ENCODE results near the gene SYCE1. TPM values are rescaled to one million over a fixed set of nuclear protein-coding genes. Genes with fewer than 3 reads are reported as not detected.
"Not testable (repeated sequence)": the region's sequence is repeated elsewhere in the genome, so short reads cannot be mapped to it uniquely, and the experiment has no call there.

The SYCE1 gene
- total RNA-seq, 1 experiment from 2014 or later: not detected

DNA sequence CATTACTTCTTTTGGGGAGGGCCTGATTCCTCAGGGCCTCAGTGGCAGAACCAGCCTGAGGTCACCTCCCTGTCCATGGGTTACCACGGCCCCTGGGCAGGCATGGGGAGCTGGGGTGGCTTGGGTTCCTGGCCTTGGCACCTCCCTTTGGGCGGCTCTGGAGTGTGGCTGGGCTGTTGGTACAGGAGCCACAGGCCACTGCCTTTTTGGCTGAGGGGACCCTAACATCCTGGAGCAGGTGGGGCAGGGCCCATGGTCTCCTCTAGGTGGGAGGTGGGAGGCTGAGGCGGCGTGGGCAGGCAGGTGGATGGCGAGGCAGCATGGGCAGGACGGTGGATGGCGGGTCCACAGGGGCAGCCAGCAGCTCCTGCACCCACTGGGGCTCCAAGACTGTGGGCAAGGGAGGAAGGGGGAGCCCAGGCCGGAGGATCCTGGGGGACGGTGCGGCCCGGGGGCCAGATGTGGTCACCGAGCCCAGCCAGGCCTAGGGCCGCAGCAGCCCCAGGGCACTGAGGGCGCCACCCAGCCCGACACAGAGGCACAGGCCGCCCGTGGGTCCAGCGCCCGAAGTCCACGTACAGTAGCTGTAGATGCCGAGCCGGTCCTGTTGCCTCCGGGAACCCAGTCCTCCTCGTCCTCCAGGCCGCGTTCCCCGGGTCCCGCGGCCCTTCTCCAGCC is 2.4 kb upstream of the SYCE1 start:
- DNase-seq (ENCODE audit: low read depth, low spot score): no peak
- in situ Hi-C loops (cut with HindIII; ENCODE audit: low pct_unique_long_range_greater_than_20kb, low sequenced_read_pairs): no loop called here

DNA sequence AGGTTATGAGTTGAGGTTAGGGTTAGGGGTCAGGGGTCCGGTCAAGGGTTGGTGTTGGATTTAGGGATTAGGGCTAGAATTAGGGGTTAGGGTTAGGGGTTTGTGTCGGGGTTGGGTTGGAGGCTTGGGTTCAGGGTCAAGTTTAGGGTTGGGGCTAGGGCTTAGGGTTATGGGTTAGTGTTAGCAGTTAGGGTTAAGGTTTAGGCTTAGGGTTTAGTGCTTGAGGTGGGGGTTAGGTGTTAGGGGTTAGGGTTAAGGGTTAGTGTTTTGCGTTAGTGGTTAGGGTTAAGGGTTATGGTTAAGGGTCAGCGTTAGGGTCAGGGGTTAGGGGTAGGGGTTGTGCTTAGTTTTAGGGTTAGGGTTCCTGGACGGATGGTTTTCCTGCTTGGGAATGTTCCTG is 1.7 kb upstream of the SYCE1 start:
- in situ Hi-C loops (cut with HindIII; ENCODE audit: low pct_unique_long_range_greater_than_20kb, low sequenced_read_pairs): no loop called here
- DNase-seq (ENCODE audit: low read depth, low spot score): no peak

DNA sequence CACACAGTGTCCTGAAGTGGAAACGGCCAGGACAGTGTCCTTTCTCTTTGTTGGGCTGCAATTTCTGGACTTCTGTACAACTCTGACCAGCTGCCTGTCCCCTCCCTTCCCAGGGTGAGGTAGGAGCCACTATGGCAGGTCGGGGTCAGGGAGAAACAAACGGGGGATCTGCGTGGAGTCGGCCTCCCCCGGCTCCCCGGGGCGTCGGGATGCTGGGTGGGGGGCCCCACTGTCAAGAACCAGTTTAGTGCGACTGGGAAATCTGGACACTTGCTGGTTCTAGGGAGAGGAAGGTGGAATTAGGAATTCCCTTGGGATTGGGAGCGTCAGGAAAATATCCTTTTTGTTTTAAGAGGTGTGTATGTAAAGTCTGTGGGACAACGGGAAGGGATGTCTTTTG is 567 bp downstream of the SYCE1 start:
- no peak for DNase-seq (ENCODE audit: low read depth, low spot score)
- in situ Hi-C loops (cut with HindIII; ENCODE audit: low pct_unique_long_range_greater_than_20kb, low sequenced_read_pairs): no loop called here

DNA sequence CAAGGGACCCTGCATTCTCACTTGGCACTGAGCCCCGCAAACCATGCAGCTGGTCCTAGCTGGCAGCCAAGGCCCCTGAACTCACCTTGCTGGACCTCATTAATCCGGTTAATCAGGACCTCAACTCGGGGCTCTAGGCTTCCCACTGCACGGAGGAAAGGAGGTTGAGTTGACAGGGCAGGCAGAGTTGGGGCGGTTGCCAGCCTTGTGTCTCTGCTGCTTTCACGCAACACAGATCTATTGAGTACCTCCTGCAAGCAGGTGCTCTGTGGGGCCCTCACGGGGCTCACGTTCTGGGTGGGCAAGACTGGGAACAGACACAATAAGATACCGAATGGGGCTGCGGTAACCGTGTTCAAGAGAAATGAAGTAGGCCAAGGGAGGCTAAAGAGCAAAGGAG is 6.2 kb downstream of the SYCE1 start:
- no peak for DNase-seq (ENCODE audit: low read depth, low spot score)
- in situ Hi-C loops (cut with HindIII; ENCODE audit: low pct_unique_long_range_greater_than_20kb, low sequenced_read_pairs): no loop called here

DNA sequence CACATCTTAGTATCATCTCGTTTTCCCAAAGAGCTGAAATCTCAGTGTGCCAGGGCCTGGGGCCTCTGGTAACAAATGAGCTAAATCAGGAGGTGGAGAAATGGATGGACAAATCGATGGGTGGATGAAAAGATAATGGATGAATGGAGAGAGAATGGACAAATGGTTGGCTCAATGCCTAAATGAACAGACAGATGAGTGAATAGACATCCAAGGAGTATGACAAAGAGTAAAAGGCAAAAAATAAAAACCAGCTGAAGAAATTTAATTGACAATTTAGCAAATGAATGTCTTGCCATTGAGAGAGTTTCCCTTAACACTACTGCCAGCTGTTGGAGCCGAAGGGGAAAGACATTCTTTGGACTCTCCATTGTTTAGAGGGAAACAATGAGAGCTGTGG is 8.0 kb downstream of the SYCE1 start:
- DNase-seq (ENCODE audit: low read depth, low spot score): no peak
- in situ Hi-C loops (cut with HindIII; ENCODE audit: low pct_unique_long_range_greater_than_20kb, low sequenced_read_pairs): no loop called here

DNA sequence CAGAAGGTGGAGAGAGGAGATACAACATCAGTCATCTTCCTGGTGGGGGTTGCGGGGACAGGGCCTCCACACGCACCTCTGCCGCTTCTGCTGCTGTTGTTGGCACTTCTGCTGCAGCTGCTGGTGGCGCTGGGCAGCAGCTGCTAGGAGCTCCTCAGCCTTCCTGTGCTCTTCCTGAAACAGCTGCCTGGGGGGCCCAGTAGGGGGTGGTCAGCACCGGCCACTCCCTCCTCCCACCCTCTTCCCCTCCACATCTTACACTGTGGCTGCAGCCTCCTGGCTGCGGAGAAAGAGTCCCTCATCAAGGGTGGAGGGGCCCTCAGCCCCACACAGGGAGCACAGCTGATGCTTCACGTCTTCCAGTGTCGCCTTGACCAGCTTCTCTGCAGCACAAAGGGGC is 9.9 kb downstream of the SYCE1 start:
- in situ Hi-C loops (cut with HindIII; ENCODE audit: low pct_unique_long_range_greater_than_20kb, low sequenced_read_pairs): no loop called here
- DNase-seq (ENCODE audit: low read depth, low spot score): no peak

DNA sequence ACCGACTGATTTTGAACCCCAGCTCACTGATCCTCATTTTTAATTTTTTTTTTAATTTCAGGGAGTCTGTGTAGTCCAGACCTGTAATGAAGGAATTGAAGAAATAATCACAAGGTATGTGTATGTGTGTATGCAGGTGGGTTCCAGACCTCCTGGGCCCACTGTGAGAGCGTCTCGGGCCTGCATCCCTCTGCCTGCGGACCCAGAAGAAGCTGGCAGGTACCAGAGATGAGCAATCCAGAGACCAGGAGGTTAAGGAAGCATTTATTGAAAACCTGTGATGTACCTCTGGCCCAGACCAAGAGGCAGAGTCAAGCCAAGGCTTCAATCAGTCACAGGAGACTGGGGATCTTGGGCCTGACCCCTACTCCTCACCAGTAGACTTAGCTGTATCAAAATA is 10.8 kb downstream of the SYCE1 start:
- in situ Hi-C loops (cut with HindIII; ENCODE audit: low pct_unique_long_range_greater_than_20kb, low sequenced_read_pairs): no loop called here
- no peak for DNase-seq (ENCODE audit: low read depth, low spot score)

DNA sequence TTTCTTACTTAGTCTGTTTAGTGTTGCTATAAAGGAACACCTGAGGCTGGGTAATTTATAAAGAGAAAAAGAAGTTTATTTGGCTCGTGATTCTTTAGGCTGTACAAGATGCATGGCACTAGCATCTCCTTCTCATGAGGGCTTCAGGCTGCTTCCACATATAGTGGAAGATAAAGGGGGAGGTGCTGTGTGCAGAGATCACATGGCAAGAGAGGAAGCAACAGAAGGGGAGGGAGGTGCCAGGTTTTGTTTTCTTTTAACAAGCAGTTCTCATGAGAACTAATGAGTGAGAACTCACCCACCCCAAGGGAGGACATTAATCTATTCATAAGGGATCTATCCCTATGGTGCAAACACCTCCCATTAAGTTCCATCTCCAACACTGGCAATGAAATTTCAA is 20.9 kb downstream of the SYCE1 start:
- in situ Hi-C loops (cut with HindIII; ENCODE audit: low pct_unique_long_range_greater_than_20kb, low sequenced_read_pairs): no loop called here
- no peak for DNase-seq (ENCODE audit: low read depth, low spot score)

DNA sequence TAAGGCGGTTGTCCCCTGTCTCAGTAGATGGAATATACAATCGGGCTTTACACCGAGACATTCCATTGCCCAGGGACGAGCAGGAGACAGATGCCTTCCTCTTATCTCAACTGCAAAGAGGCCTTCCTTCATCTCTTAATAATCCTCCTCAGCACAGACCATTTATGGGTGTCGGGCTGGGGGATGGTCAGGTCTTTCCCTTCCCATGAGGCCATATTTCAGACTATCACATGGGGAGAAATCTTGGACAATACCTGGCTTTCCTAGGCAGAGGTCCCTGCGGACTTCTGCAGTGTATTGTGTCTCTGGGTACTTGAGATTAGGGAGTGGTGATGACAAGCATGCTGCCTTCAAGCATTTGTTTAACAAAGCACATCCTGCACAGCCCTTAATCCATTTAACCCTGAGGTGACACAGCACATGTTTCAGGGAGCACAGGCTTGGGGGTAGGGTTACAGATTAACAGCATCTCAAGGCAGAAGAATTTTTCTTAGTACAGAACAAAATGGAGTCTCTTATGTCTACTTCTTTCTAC is 23.9 kb downstream of the SYCE1 start:
- DNase-seq (ENCODE audit: low read depth, low spot score); in situ Hi-C loops (cut with HindIII; ENCODE audit: low pct_unique_long_range_greater_than_20kb, low sequenced_read_pairs): not testable (repeated sequence)

DNA sequence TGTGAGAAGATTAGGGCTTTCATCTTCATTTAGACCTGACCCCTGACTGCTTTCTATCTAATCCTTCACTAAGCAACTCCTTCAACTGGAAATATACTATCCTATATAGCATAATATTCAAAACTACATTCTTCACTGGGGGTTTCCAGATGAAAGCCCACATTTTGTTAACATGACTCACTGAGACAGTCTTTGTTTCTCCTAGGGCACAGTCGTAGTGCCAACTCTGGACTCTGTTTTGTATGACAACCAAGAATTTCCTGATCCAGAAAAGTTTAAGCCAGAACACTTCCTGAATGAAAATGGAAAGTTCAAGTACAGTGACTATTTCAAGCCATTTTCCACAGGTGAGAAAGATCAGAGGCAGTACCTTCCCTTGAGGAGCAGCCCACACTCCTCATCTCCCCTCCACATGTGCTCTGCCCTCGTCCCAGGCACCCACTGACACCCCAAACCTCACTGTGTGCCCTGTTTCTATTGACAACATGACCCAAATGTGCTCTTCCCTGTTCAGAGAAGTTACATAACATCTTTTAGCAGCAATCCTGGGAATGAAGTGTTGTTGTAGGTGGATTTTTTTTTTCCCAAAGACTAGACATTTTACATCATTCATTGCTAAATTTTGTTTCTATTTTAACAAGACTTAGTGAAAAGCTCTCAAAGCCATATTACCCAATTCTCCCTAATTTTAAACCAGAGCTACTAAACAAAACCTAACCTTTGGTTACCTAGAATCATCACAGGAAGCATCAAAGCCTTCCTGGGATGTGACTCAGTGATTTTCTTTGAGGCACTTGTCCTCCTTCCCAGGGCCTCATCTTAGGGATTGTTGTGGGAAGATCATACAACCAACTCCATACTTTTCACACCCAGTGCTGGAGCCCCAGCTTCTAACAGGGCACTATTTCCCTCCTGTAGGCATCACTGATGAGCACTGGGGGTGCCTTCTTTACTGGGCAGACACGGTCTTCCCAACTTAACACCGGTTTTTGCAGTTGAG is 27.5 kb downstream of the SYCE1 start:
- in situ Hi-C loops (cut with HindIII; ENCODE audit: low pct_unique_long_range_greater_than_20kb, low sequenced_read_pairs): no loop called here
- DNase-seq (ENCODE audit: low read depth, low spot score): no peak

DNA sequence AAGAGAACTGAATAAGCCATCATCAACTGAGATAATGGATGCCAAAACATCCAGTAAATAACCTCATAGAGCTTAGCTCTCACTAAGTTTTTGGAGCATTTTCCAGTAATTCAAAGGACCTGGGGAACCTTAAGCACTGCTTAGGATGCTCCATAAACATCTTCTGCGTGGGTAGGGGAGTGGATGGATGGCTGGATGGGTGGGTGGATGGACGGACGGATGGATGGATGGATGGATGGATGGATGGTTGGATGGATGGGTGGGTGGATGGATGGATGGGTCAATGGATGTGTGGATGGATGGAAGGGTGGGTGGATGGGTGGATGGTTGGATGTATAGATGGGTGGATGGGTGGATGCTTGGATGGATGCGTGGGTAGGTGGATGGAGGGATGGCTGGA is 29.2 kb downstream of the SYCE1 start:
- in situ Hi-C loops (cut with HindIII; ENCODE audit: low pct_unique_long_range_greater_than_20kb, low sequenced_read_pairs): no loop called here
- no peak for DNase-seq (ENCODE audit: low read depth, low spot score)

DNA sequence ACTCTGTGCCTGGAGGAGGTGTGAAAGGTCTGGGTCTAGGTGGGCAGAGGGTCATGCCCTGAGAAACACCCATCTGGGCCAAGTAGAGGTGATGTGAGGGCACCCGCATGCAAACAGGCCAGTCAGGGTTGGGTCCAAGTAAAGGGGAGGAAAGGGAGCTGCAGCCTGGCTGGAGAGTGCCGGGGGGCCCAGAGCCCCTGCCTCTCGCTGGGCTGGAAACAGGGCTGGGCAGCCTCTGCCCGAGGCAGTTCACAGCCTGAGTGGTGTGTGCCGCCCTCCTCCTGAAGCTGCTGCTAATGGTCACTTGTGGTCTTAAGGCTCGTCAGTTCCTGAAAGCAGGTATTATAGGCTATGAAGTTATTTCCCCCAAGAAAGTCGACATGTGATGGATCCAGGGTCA is 31.0 kb downstream of the SYCE1 start:
- no peak for DNase-seq (ENCODE audit: low read depth, low spot score)
- in situ Hi-C loops (cut with HindIII; ENCODE audit: low pct_unique_long_range_greater_than_20kb, low sequenced_read_pairs): no loop called here

DNA sequence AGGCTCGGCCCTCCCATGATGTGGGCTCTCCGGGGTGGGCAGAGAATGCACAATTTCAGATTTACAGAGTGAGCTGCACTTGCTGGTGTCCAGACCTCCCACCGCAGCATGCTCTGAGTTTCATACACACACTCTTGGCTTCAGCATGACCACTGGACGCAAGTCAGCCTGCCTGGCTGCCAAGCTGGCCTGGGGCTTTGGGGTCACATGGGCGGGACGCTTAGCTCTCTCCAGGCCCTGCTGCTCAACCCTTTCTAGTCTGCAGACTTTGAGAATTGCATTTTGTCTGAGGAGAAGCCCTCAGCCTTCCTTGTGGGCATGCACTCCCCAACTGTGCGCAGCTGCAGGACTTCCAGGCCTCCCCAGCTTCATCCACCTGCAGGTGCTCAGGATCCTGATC is 32.5 kb downstream of the SYCE1 start:
- no peak for DNase-seq (ENCODE audit: low read depth, low spot score)
- in situ Hi-C loops (cut with HindIII; ENCODE audit: low pct_unique_long_range_greater_than_20kb, low sequenced_read_pairs): no loop called here

DNA sequence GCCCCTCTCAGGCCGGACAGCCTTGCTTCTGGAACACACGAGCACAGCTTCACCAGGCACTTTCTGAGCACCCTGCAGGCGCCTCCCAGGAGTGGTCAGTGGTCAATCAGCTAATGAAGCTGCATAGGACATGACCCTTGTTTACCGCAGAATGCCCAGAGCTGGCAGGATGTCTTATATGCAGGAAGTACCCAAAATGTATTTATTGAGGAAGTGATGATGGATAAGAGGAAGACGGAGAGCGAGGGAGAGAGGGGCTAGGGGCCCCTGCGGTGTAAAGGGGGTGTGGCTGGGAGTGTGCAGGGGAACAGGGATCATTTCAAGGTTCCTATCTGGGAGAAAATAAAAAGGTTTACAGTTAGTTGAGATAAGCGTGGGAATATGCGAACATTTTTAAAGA is 34.9 kb downstream of the SYCE1 start:
- DNase-seq (ENCODE audit: low read depth, low spot score): no peak
- in situ Hi-C loops (cut with HindIII; ENCODE audit: low pct_unique_long_range_greater_than_20kb, low sequenced_read_pairs): no loop called here

DNA sequence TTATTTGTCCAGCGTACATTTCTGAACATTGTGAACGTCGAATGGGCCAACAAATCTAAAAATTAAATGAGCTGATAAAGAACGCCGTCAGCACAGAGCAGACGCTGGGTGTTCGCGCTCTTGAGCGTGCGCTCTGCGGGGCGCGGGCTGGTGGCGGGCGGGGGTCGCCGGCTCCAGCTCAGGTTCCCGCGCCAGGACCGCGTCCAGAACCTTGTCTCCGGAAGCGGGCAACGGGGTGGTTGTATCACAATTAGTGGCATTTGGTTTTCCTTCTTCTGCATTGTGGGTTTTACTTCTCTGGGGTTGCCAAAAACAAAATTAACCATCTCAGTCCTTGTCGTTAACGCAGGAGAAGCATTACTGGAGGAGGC is 35.8 kb downstream of the SYCE1 start:
- DNase-seq (ENCODE audit: low read depth, low spot score): no peak
- in situ Hi-C loops (cut with HindIII; ENCODE audit: low pct_unique_long_range_greater_than_20kb, low sequenced_read_pairs): no loop called here

DNA sequence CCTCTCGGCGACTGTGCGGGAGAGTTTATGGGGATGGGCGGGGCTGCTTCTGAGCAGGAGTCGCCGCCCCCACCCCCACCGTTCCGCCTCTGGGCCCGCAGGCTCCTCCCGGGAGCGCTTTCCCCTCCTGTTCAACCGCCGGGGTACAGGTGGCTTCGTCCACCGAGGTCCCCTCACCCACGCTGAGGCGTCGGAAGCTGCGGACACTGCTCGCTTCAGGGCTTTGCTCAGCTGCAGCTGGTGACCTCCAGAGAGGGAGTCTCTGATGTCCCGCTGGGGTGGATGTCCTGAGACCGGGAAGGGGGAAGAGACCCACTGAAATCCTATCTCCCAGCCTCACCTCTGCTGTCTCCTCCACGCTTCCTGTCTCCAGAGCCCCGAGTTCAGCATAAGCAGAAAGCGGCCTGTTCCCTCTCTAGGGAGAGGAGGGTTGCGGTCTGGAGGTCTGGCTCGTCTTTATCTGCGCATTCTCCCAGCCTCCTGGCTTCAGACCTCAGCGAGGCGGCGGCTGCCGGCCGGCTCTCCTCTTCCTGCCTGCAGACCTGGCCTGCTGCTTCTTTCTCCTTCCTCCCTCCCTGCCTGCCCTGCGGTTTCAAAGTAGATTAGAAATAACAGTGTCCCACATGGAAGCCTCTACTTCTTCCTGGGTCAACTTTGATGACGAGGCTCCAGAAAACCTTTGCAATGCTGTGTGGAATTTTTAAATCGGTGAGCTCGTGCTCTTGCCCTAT is 36.4 kb downstream of the SYCE1 start:
- DNase-seq (ENCODE audit: low read depth, low spot score): no peak
- in situ Hi-C loops (cut with HindIII; ENCODE audit: low pct_unique_long_range_greater_than_20kb, low sequenced_read_pairs): no loop called here

DNA sequence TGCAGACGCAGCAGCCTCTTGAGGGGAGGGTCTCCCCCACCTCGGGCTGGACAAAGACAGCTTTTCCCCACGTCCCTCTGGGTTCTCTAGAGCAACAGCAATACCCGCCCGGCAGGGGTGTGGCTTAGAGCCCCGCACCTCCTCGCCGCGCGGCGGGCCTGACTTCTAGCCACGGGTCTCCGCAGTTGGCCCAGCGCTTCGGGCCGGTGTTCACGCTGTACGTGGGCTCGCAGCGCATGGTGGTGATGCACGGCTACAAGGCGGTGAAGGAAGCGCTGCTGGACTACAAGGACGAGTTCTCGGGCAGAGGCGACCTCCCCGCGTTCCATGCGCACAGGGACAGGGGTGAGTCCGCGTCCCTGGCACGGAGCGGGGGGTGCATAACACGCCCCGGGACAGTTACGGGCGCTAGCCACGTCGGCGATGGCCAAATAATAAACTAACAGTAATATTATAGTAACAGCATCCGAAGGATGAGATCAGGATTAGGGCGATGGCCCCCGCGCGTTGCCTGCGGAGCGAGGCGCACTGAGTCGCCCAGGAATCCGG is 37.0 kb downstream of the SYCE1 start:
- in situ Hi-C loops (cut with HindIII; ENCODE audit: low pct_unique_long_range_greater_than_20kb, low sequenced_read_pairs): no loop called here
- DNase-seq (ENCODE audit: low read depth, low spot score): no peak

DNA sequence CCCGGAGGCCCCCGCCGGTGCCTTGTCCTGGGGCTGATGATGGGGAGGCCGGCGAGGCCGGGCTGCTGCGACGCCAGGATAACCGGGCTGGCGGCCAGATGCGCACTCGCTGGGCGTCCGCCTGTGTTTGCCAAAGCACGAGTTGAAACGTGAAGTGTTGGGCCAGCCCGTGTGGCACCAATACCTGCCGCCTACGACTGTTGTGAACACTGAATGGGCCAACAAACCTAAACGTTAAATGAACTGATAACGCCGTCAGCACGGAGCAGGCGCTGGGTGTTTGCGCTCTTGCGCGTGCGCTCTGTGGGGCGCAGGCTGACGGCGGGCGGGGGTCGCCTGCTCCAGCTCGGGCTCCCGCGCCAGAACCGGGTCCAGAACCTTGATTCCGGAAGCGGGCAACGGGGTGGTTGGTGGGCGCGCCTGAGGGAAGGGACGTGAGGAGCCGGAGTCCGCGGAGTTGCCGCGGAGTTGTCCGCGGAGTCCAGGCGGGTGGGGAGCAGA is 37.6 kb downstream of the SYCE1 start:
- DNase-seq (ENCODE audit: low read depth, low spot score): no peak
- in situ Hi-C loops (cut with HindIII; ENCODE audit: low pct_unique_long_range_greater_than_20kb, low sequenced_read_pairs): no loop called here
